ENCODE results near the gene TMEM259. TPM values are rescaled to one million over a fixed set of nuclear protein-coding genes. Genes with fewer than 3 reads are reported as not detected.
A peak's percentile ranks its signal among the peaks of the same experiment; 100 is the strongest.

The TMEM259 gene
- total and polyA plus RNA-seq, 2 experiments from 2014 or later, result 82.8 to 196 TPM

GRCh38 chr19:962683-963400, 58.1 kb downstream of the TMEM259 start:
- Histone ChIP-seq H3K79me2 (replicated peaks; ENCODE audit: insufficient read depth) (peaks cover 2% of the 10 kb centered on the region; the same call in 1 of the 2 replicates), H3K27ac (ENCODE audit: low read depth) (no peak overlapping the region), H3K4me2 (no peak overlapping the region), H3K27me3 (ENCODE audit: insufficient read depth) (no peaks in the 10 kb centered on the region), H2AFZ (no peak overlapping the region), H3K9me2 (ENCODE audit: insufficient read depth) (no peaks in the 10 kb centered on the region), H3K4me3 (no peak overlapping the region), H4K20me1 (replicated peaks; ENCODE audit: insufficient read depth) (no peaks in the 10 kb centered on the region), H3K36me3 (ENCODE audit: insufficient read depth) (peaks cover 7% of the 10 kb centered on the region), H3F3A (replicated peaks; ENCODE audit: low read depth) (0 out of 2 replicates have a peak, but pooled peaks cover 7% of the 10 kb centered on the region), H3K4me1 (ENCODE audit: insufficient read depth) (no peaks in the 10 kb centered on the region)
- TF ChIP-seq EZH2 (IDR thresholded peaks at IDR 0.05; ENCODE audit: low read depth, unreplicated experiment) (no peak), STAT1 (IDR thresholded peaks at IDR 0.05; ENCODE audit: unreplicated experiment) (no peak), ZNF114 (CRISPR knock-in tag; IDR thresholded peaks at IDR 0.05) (no peak), POLR2AphosphoS5 (IDR thresholded peaks at IDR 0.05; ENCODE audit: low read depth) (no peak)
- Mint-ChIP-seq H3K4me1 (peaks cover 15% of the 10 kb centered on the region), H3K27me3 (ENCODE audit: insufficient read depth, low read depth, poor library complexity) (peaks cover 17% of the 10 kb centered on the region), H3K4me3 (no peak overlapping the region), H3K27ac (no peak overlapping the region), H3K36me3 (ENCODE audit: low read depth) (peaks cover 58% of the 10 kb centered on the region), H3K9me3 (peaks cover 5% of the 10 kb centered on the region; the same call in 2 of the 3 replicates)
- DNase-seq (ENCODE audit: low spot score), result no peak
- no peak for ATAC-seq

GRCh38 chr19:961866-962620, 58.9 kb downstream of the TMEM259 start:
- H3K4me2 ChIP-seq, result no peak overlapping the region
- H3K36me3 ChIP-seq (ENCODE audit: insufficient read depth), result peaks cover 7% of the 10 kb centered on the region
- H3K79me2 ChIP-seq (replicated peaks; ENCODE audit: insufficient read depth), result peaks cover 6% of the 10 kb centered on the region; the same call in 1 of the 2 replicates
- Mint-ChIP-seq H3K4me3 (no peak overlapping the region; the same call in 2 of the 3 replicates), H3K4me1 (peaks cover 15% of the 10 kb centered on the region), H3K27me3 (ENCODE audit: insufficient read depth, low read depth, poor library complexity) (peaks cover 17% of the 10 kb centered on the region), H3K36me3 (ENCODE audit: low read depth) (peaks cover 50% of the 10 kb centered on the region), H3K27ac (no peak overlapping the region), H3K9me3 (peaks cover 5% of the 10 kb centered on the region; the same call in 2 of the 3 replicates)
- no peak for ATAC-seq
- H3K4me3 ChIP-seq, result no peak overlapping the region
- H3K4me1 ChIP-seq (ENCODE audit: insufficient read depth), result peaks cover 4% of the 10 kb centered on the region; the same call in 1 of the 2 replicates
- peak overlapping the region; percentile 55; the same call in 1 of the 2 replicates for H3K27ac ChIP-seq (ENCODE audit: low read depth)
- no peaks in the 10 kb centered on the region for H3K27me3 ChIP-seq (ENCODE audit: insufficient read depth)
- no peak overlapping the region for H2AFZ ChIP-seq
- no peaks in the 10 kb centered on the region for H3K9me2 ChIP-seq (ENCODE audit: insufficient read depth)
- DNase-seq (ENCODE audit: low spot score), result no peak
- 0 out of 2 replicates have a peak, but pooled peaks cover 11% of the 10 kb centered on the region for H3F3A ChIP-seq (replicated peaks; ENCODE audit: low read depth)
- no peaks in the 10 kb centered on the region for H4K20me1 ChIP-seq (replicated peaks; ENCODE audit: insufficient read depth)
- no peak for TF ChIP-seq EZH2phosphoT487 (IDR thresholded peaks at IDR 0.05; ENCODE audit: unreplicated experiment)
- TF ChIP-seq REST (IDR thresholded peaks at IDR 0.05; ENCODE audit: unreplicated experiment), result no peak
- no peak for TF ChIP-seq NANOG (IDR thresholded peaks at IDR 0.05; ENCODE audit: borderline replicate concordance)
- no peak for TF ChIP-seq ZNF331 (CRISPR knock-in tag; IDR thresholded peaks at IDR 0.05; ENCODE audit: low read depth)
- TF ChIP-seq CREB1 (CRISPR knock-in tag; IDR thresholded peaks at IDR 0.05; ENCODE audit: low read depth), result no peak
- TF ChIP-seq STAT1 (IDR thresholded peaks at IDR 0.05; ENCODE audit: unreplicated experiment), result no peak
- no peak for TF ChIP-seq ZNF114 (CRISPR knock-in tag; IDR thresholded peaks at IDR 0.05)
- TF ChIP-seq ZNF462 (CRISPR knock-in tag; IDR thresholded peaks at IDR 0.05), result no peak
- TF ChIP-seq EZH2 (IDR thresholded peaks at IDR 0.05; ENCODE audit: low read depth, unreplicated experiment), result no peak

Data from GM23338 (cell line).